ENCODE measurements around the gene ZBED5.
"Not testable (repeated sequence)": the region's sequence is repeated elsewhere in the genome, so short reads cannot be mapped to it uniquely, and the experiment has no call there.

ZBED5 gene

DNA sequence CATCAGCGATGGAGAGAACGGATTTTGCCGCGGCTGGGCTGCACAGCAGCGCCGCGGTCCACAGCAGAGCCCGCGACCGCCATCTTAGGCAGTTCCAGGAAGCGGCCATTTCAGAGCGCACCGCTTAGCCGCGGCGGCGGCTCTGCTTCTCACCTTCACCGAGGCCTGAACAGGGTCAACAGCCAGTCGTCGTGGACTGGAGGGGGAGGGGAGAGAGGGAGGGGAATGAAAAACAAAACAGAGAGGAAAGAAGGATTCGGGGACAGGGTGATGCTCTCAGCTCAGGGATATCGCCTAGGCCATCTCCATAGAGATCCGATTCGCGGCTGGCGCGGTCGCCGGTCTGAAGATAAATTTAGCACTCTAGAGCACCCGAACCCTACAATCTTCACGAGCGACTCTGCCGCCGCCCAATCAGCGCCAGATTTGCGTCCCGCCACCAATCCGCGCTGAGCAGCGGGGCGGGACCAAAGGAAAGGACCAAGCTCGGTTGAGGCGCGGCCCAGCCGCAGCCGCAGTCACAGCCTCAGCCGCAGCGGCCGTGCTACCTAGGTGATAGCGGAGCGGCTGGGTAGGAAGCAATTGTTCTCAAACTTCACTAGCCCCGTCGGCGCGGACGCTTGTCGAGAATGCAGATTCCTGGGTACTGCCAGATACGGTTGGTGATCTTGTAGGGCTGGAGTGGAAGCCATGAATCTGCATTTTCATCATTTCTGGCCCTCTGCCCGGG is at the start of gene ZBED5:
ZBED5 (minus strand) TSS at position 345 of the 730 bp plus-strand sequence. CDS start 3,108 bp downstream, outside the sequence.
- DNase-seq = peak; percentile 95

GRCh38 chr11:10906521-10906920 is 48.7 kb upstream of the ZBED5 start:
- DNase-seq = no peak

DNA sequence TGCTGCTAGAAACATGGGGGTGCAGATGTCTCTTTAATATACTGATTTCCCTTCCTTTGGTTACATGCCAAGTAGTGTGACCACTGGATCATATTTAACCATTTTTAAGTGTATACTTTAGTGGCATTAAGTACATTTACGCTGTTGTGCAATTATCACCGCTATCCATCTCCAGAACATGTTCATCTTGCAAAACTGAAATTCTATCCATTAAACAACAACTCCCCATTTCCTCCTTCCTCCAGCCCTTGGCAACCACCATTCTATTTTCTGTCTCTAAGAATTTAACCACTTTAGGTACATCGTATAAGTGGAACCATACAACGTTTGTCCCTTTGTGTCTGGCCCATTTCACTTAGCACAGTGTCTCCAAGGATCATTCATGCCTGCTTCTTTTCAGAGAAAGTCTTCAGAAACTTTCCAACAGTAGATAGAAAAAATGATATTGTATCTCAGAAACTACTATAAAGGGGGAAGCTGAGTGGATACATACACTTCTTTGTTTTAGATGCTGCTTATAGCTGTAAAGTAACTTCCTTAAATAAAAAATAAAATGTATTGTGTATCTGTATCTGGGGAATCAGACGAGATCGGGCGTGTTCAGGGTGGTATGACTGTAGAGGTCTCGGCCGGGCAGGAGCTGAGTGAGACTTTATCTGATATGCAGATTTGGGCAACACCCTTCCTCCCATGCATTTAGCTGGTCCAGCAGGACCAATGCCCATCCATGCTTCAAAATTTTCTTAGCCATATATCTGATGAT is 44.6 kb upstream of the ZBED5 start:
- DNase-seq = no peak

- DNase-seq = no peak
Measured at GRCh38 chr11:10900681-10901415, 43.0 kb upstream of the ZBED5 start.

DNA sequence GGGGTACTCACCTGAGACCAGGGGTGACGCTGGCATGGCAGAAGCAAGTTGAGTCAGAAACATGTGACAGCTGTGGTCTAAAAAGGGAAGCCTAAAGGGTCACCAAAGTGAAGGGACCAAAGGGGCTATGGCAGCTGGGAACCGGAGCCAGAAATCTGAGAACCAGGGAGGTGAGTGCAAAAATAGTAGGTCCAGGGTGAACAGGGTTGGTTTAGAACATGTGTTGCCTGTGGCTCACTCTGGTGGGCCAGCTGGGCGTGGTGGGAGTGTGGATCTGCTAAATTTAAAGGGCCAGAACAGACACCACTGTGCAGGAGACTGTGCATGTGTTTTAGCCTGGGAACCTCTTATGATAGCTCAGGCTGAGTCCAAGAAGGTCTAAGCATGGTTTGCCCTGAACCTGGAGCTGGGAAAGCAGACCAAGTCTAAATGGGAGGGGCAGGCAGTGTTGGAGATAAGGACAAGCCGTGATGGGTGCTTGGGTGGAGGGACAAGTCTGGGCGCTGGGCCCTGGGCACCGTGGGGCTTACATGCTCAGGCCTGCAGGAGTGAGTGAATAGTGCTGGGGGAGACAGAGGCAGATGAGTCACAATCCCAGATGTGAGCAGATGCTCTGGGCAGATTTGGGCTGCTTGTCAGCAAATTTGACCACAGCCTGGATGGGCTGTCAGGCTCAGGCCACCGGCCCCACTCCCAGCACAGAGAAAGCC is 41.4 kb upstream of the ZBED5 start:
- peak; percentile 29 for DNase-seq

- DNase-seq = no peak
Measured at GRCh38 chr11:10898763-10899025, 40.8 kb upstream of the ZBED5 start.

- no peak for DNase-seq
Measured at GRCh38 chr11:10898003-10898762, 40.3 kb upstream of the ZBED5 start.

- DNase-seq = no peak
Measured at GRCh38 chr11:10897150-10897549, 39.3 kb upstream of the ZBED5 start.

DNA sequence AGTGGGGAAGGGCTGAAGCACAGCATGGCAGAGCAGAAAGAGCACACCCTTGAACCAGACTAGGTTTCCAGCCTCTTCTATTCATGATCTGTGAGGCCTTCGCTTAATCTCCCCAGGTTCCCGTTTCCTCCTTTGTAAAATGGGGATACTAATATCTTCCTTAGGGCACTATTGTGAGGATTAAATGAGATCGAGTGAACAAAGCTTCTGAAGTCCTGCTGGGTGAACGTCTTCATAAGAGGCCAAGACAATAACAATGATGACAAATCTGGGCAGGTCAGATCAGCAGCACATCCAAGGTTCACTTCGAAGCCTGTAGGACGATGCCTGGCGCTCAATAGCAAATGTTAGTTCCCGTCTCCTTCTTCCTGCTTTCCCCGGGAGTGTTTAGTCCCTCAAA is 38.6 kb upstream of the ZBED5 start:
- no peak for DNase-seq

GRCh38 chr11:10895285-10895684 is 37.4 kb upstream of the ZBED5 start:
- no peak for DNase-seq

DNA sequence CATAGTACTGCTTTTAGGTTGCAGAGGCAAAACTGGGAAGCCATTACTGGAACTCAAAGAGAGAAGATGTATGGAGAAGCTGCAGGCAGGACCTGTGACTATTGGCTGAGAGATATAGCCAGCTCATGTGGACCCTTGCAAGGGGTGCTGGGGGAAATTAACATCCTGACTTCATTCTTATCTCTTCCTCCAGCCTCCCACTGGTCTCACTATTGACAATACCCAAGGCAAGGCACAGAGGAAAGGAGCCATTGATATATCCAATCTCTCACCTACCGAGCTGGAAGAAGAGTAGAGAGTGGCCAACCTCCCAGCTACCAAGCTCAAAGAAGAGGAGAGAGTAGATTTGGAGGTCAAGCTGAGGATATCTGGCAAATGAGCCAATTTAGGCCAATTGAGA is 36.8 kb upstream of the ZBED5 start:
- no peak for DNase-seq

DNA sequence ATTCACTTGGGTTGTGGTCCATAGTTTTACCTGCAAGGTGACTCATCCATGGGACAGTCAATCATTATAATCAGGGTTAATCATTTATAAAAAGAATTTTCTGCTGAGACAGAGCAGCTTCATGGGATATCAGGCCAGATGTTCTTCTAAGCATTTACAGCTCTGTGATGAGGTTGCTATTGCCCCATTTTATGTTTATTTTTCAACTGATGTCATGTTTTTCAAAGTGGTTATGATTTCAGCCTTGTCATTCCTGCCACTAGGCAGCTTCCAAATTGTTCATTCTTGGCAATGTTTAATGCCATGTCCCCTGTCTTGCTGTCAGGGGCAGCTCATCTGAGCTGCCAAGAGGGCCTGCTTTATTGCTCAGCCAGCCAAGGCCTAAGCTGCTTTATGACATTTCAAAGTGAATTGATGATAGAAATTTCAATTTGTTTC is 35.9 kb upstream of the ZBED5 start:
- no peak for DNase-seq

DNA sequence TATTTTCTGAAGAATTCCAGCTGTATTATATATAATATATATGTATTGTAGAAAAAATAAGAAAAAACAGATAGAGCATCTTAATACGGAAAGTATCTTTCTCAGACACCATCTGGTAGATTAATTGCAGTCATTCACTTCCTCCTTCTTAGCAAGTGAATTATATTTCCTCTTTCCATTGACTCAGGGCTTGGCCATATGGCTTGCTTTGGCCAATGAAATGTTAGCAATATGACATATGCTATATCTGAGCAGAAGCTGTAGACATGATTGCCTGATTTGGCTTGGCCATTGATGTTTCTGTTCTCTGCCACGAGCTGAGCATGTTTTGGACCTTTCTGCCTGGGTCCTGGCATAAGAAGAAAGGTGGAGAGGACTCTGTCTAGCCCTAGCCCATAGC is 34.4 kb upstream of the ZBED5 start:
- no peak for DNase-seq

- DNase-seq = no peak
Measured at GRCh38 chr11:10891151-10891720, 33.4 kb upstream of the ZBED5 start.

DNA sequence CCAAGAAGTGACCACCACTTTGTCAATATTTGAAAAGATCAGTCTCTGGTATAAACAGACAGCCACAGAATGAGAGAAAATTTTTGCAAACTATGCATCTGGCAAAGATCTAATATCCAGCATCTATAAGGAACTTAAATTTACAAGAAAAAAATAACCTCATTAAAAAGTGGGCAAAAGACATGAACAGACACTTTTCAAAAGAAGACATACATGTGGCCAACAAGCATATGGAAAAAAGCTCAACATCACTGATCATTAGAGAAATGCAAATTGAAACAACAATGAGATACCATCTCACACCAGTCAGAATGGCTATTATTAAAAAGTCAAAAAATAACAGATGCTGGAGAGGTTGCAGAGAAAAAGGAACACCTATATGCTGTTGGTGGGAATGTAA is 32.2 kb upstream of the ZBED5 start:
- not testable (repeated sequence) for DNase-seq

GRCh38 chr11:10887307-10887706 is 29.5 kb upstream of the ZBED5 start:
- no peak for DNase-seq

DNA sequence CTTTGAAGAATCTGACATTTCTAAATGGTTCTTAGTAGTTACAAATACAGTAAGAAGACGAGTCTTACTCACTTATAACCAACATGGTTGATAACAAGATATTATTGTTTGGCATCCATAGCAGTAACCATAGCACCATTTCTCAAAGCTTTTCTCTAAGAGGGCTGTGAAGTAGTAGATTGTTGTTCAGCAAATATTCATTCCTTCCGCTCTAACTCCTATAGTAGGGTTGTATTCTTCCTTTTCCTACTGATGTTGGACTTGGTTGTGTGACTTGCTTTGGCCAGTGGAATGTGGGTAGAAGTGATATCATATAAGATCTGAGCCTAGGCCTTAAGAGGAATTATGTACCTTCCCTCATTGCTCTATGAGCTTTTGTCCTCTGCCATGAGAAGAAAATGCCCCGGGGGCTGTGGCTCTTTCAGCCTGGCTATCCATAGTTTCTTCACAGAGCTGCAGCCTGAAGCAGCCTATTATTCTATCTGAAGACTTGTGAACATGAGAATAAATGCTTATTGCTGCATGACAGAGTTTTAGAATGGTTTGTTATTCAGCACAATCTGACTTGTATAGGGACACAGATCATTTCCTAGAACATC is 28.9 kb upstream of the ZBED5 start:
- DNase-seq = no peak

DNA sequence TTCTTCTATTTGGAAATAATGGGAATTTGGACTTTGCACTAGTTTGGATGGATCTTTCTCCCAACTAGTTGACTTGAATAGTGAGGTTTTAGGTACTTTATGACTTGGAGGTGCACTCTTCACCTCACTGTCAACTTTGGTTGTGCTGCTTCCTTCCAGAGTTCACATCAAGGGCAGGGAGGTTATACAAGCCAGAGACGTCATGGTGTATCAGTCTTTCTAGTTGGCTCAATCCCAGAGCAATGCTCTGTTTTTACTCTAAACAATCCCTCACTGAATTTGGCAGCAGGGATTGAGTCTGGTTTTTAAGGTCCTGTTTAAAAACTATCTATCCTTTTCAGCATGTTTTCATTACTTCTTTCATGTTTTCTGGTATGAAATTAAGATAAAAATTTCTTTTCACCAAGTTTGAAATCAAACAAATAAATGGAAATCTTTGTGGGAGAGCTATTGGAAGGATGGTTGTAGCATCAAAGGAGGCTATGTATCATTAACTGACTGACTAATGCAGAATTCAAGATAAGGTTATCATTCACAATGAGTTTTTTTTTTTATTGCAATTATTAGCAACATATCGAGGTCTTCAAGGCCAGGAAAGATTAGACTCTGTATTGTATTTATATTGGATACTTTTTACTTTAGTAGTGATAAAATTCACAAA is 28.0 kb upstream of the ZBED5 start:
- DNase-seq = no peak

DNA sequence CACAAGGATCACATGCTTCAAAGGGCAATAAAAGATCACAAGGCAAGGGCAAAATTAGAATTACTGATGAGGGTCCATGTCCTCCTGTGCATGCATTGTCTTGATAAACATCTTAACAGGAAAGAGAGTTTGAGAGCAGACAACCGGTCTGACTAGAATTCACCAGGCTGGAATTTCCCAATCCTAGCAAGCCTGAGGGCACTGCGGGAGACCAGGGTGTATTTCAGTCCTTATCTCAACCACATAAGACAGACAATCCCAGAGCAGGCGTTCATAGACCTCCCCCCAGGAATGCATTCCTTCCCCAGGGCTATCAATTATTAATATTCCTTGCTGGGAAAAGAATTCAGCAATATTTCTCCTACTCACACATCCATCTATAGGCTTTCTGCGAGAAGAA is 26.4 kb upstream of the ZBED5 start:
- DNase-seq = not testable (repeated sequence)

- DNase-seq = no peak
Measured at GRCh38 chr11:10881892-10882291, 24.0 kb upstream of the ZBED5 start.

Measured in activated T-cell treated with anti-CD3 and anti-CD28 coated beads, Interleukin-2, amount 50 U/mL, for 1 hour (primary cell).